CD8-positive, alpha-beta memory T cell (primary cell): ENCODE data around the gene C19orf25. TPM values are rescaled to one million over a fixed set of nuclear protein-coding genes. Genes with fewer than 3 reads are reported as not detected.
A peak's percentile ranks its signal among the peaks of the same experiment; 100 is the strongest.

Source experiments
- CTCF ChIA-PET: fragments of 350-600 bp; sonication (Branson Sonifier 250); formaldehyde crosslinking; loops from one replicate; lab custom pipeline; 2021; ENCODE audit warnings: antibody characterized with exemption; lab: Charles Lee
- POLR2A ChIA-PET: fragments of 350-600 bp; sonication (Branson Sonifier 250); formaldehyde crosslinking; loops from one replicate; lab custom pipeline; 2021; ENCODE audit warnings: antibody characterized with exemption; lab: Charles Lee
- DNase-seq, 5 donors: peaks; one replicate each; pipeline versions ENCODE4 v3.0.0 to v3.0.0-alpha.2; 2020 to 2022; ENCODE audit warnings: mixed read lengths in 1 of 5
- H3K27ac ChIP-seq: one replicate; pipeline ENCODE4 v1.7.0; 2013; ENCODE audit warnings: low read depth, mild to moderate bottlenecking, low read length, moderate library complexity
- H3K27me3 ChIP-seq: 2 replicates; pipeline ENCODE4 v1.7.0; 2013; ENCODE audit warnings: low read length, mild to moderate bottlenecking; ENCODE audit not compliant: insufficient read depth, poor library complexity, severe bottlenecking
- H3K36me3 ChIP-seq: 2 replicates; pipeline ENCODE4 v1.7.0; 2013; ENCODE audit warnings: mild to moderate bottlenecking, low read length, moderate library complexity; ENCODE audit not compliant: insufficient read depth
- H3K4me1 ChIP-seq: 2 replicates; pipeline ENCODE4 v1.7.0; 2013; ENCODE audit warnings: mild to moderate bottlenecking, low read length, moderate library complexity; ENCODE audit not compliant: insufficient read depth
- H3K4me3 ChIP-seq: 2 replicates; pipeline ENCODE4 v1.7.0; 2013; ENCODE audit warnings: mild to moderate bottlenecking, low read length
- H3K9me3 ChIP-seq: 2 replicates; pipeline ENCODE4 v1.7.0; 2013; ENCODE audit warnings: mild to moderate bottlenecking, low read length
- H3K27ac Mint-ChIP-seq, 8 donors: one replicate each; pipeline ENCODE4 v1.8.0; 2020 to 2021; ENCODE audit warnings: mixed read lengths in 8 of 8, mild to moderate bottlenecking in 6 of 8, inconsistent platforms in 3 of 8, moderate library complexity in 3 of 8
- H3K27me3 Mint-ChIP-seq, 2 donors: one replicate each; pipeline ENCODE4 v1.8.0; 2020 to 2021; ENCODE audit warnings: mixed read lengths in 2 of 2, mild to moderate bottlenecking in 1 of 2, moderate library complexity in 1 of 2
- H3K36me3 Mint-ChIP-seq, 3 donors: one replicate each; pipeline ENCODE4 v1.8.0; 2020 to 2021; ENCODE audit warnings: mixed read lengths in 3 of 3, inconsistent platforms in 1 of 3, mild to moderate bottlenecking in 1 of 3
- H3K4me1 Mint-ChIP-seq, 3 donors: one replicate each; pipeline ENCODE4 v1.8.0; 2020 to 2021; ENCODE audit warnings: mixed read lengths in 3 of 3, inconsistent platforms in 1 of 3, mild to moderate bottlenecking in 1 of 3
- H3K4me3 Mint-ChIP-seq, 7 donors: one replicate each; pipeline ENCODE4 v1.8.0; 2020 to 2021; ENCODE audit warnings: mixed read lengths in 7 of 7, mild to moderate bottlenecking in 6 of 7, moderate library complexity in 4 of 7, inconsistent platforms in 2 of 7
- H3K9me3 Mint-ChIP-seq, 5 donors: one replicate each; pipeline ENCODE4 v1.8.0; 2020 to 2022; ENCODE audit warnings: mixed read lengths in 5 of 5, mild to moderate bottlenecking in 3 of 5, moderate library complexity in 2 of 5, inconsistent platforms in 1 of 5
- polyA plus RNA-seq: library from polyadenylated mRNA; unstranded; fragments of 300-500 nt; fragmentation: Illumina TruSeq; gene quantifications from one replicate; pipeline ENCODE4 v1.2.3, GENCODE V29; 2021
- total RNA-seq, 2 experiments: library from RNA; stranded (reverse); gene quantifications; one replicate each; pipeline ENCODE4 v1.2.3, GENCODE V29; 2021

C19orf25 gene
- total and polyA plus RNA-seq, 3 experiments from 2014 or later: 36.9 to 56.7 (median 41.4) TPM

DNA sequence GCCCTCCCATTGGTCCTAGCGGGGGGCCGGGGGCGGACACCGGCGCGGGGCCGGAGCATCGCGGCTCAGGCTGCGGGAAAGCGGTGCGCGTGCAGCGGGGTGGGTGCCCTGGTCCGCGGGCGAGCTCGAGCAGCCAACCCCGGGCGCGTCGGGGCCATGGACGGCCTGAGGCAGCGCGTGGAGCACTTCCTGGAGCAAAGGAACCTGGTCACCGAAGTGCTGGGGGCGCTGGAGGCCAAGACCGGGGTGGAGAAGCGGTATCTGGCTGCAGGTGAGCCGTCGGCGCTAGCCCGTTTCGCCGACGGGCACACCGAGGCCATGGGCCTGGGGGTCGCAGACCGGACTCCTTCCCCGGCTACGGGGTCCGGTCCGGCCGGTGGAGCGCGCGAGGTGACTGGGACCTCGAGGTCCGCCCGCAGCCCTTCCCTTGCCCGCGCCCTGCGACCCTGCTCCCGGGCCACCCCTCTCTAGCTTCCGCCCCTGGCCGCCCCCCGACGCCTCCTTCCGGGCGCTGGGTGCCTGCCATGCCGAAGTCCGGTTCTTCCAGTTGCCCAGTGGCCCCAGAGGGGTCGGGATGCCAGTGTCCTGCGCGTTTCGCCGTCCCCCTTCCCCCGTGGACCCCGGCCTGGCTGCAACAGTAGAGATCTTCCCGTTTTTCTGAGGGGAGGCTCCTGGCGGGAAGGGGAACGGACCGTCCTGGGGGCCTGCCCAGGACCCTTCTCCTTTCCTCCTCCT lies 12.3 kb upstream of the C19orf25 start, which contains the start of gene REEP6:
Gene REEP6, plus strand, starts transcription at position 68 of the 735 bp plus-strand sequence. Its CDS starts 89 bp downstream, at position 157.
- no peaks in the 10 kb centered on the region for H3K27me3 ChIP-seq
- no peaks in the 10 kb centered on the region for H3K36me3 ChIP-seq
- peaks cover 7 to 18% (median 14%) of the 10 kb centered on the region in 3 donors for H3K4me1 Mint-ChIP-seq
- no peaks in the 10 kb centered on the region for H3K9me3 Mint-ChIP-seq
- DNase-seq: no peak
- ChIA-PET POLR2A (interaction anchor here (0.6 to 1.3 kb wide), 7 partner anchors 12 to 352 kb away, joined by 3 to 5 read pairs (median 4); partner anchors contain the start of gene C19orf25), CTCF (interaction anchor here (0.7 to 1.8 kb wide), 4 partner anchors 13 to 838 kb away, joined by 3 to 5 read pairs (median 4); no protein-coding TSS in a partner anchor)
- peak within 1 kb of the TSS; percentile 74 to 92 (median 90) for H3K27ac Mint-ChIP-seq
- H3K9me3 ChIP-seq: no peaks in the 10 kb centered on the region
- peak within 1 kb of the TSS; percentile 92 for H3K4me3 ChIP-seq
- peaks cover 0 to 6% of the 10 kb centered on the region in 2 donors for H3K27me3 Mint-ChIP-seq
- peaks cover 10% of the 10 kb centered on the region for H3K4me1 ChIP-seq
- H3K4me3 Mint-ChIP-seq: peak within 1 kb of the TSS; percentile 85 to 96 (median 87)
- peak within 1 kb of the TSS; percentile 69 for H3K27ac ChIP-seq
- H3K36me3 Mint-ChIP-seq: peaks cover 0 to 3% (median 0%) of the 10 kb centered on the region in 3 donors

DNA sequence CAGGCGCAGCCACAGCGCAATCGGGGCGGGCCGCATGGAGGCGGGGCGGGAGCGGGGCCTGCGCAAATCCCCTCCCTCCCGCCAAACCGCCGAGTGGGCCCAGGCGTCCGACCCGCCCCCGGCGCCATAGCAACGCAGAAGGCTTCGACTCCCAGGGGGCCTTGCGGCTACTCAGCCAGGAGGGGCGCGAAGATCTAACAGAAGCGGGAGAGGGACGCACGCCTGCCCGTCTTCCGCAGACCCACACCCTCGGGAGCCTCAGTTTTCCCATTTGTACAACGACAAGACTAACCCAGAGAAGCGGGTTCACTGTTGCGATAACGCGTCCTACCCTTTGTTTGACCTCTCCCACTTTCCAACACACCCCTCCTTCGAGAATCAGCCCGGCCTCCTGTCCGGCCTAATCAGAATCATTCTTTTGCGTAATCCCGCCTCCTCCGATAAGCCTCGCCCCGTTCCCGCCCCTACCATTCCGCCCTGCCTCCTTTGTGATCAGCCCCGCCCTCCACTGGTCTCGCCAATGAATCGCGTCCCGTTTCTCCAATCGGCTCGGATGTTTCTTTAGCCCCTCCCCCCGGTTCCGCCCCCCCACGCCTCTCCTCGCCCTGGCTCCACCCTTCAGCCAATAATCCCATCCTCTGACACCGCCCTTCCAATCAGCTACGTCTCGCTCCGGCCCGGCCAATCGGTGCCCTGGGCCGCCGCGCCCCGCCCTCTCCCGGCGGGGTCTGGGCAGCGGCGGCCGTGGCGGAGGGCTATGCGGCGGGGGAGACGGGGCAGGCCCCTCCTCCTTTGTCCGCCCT lies 11.5 kb upstream of the C19orf25 start, which contains the start of gene PCSK4:
Gene PCSK4, minus strand, starts transcription at position 40 of the 803 bp plus-strand sequence. Its CDS starts 4 bp downstream, at position 36.
- DNase-seq: peak; percentile 93 to 98 (median 97)
- POLR2A ChIA-PET: interaction anchor here (0.6 to 1.3 kb wide), 8 partner anchors 11 to 352 kb away, joined by 3 to 5 read pairs (median 4); partner anchors contain the start of gene C19orf25
- peak within 1 kb of the TSS; percentile 92 for H3K4me3 ChIP-seq

DNA sequence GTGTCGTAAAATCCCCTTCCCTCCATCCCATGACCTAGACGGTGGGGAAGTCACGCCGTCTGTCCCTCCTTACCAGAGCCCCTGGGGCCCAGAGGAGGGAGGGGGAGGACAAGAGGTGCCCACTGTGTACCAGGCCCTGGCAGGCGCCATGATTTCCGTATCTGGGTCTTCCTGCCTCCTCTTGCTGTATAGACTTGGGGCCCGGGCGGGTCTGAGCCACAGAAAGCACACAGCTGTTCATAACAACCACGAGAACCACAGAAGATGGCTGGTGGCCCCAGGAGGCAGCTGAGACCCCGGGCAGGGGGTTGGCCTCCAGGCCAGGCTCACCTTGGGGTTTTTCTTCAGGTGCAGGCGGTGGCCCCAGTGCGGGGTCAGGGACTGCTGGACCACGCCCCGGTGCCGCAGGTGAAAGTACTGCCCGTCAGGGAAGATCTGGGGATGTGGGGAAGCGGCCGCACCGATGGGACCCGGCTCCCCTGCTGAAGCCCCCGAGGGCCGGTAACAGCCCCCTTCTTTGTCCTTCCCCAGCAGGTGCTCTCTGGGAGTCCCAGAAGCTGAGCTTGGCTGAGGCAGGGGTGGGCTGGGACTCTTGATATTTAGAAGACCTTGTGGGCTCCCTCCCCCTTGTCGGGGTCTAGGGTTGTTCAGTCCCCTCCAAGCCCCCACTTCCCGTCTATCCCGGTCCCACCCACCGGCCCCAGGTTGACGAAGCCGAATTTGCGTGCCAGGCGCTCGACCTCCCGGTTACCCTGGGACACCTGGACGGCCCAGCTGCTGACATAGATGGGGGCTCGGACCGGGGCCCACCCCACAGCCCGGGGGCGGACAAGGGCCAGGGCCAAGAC lies 10.7 kb upstream of the C19orf25 start:
- POLR2A ChIA-PET: interaction anchor here (0.6 to 0.7 kb wide), 2 partner anchors 104 to 245 kb away, joined by 3 read pairs; no protein-coding TSS in a partner anchor
- peaks cover 0 to 6% of the 10 kb centered on the region in 2 donors for H3K27me3 Mint-ChIP-seq
- H3K4me3 Mint-ChIP-seq: peak overlapping the region; percentile 50 to 96 (median 74)
- peaks cover 10% of the 10 kb centered on the region for H3K4me1 ChIP-seq
- peak overlapping the region; percentile 69 for H3K27ac ChIP-seq
- DNase-seq: no peak
- H3K9me3 ChIP-seq: no peaks in the 10 kb centered on the region
- H3K27ac Mint-ChIP-seq: peak overlapping the region in 1 of 8 donors; percentile 46
- peaks cover 7 to 18% (median 14%) of the 10 kb centered on the region in 3 donors for H3K4me1 Mint-ChIP-seq
- peaks cover 0 to 3% (median 0%) of the 10 kb centered on the region in 3 donors for H3K36me3 Mint-ChIP-seq
- no peaks in the 10 kb centered on the region for H3K9me3 Mint-ChIP-seq
- no peaks in the 10 kb centered on the region for H3K36me3 ChIP-seq
- H3K27me3 ChIP-seq: no peaks in the 10 kb centered on the region
- CTCF ChIA-PET: interaction anchor here (1.7 to 1.8 kb wide), 2 partner anchors 32 to 45 kb away, joined by 5 read pairs; no protein-coding TSS in a partner anchor
- H3K4me3 ChIP-seq: peak overlapping the region; percentile 92

More for the DNA sequence above, 11.5 kb upstream of the C19orf25 start, which contains the start of gene PCSK4:
- Histone ChIP-seq H3K4me1 (peaks cover 10% of the 10 kb centered on the region), H3K9me3 (no peaks in the 10 kb centered on the region), H3K27me3 (no peaks in the 10 kb centered on the region), H3K36me3 (no peaks in the 10 kb centered on the region), H3K27ac (peak within 1 kb of the TSS; percentile 69)
- Mint-ChIP-seq H3K4me1 (peaks cover 7 to 18% (median 14%) of the 10 kb centered on the region in 3 donors), H3K9me3 (no peaks in the 10 kb centered on the region), H3K36me3 (peaks cover 0 to 3% (median 0%) of the 10 kb centered on the region in 3 donors), H3K4me3 (peak within 1 kb of the TSS; percentile 84 to 96 (median 87)), H3K27ac (peak within 1 kb of the TSS; percentile 70 to 92 (median 90)), H3K27me3 (peaks cover 0 to 6% of the 10 kb centered on the region in 2 donors)
- CTCF ChIA-PET: interaction anchor here (0.7 to 1.8 kb wide), 4 partner anchors 14 to 839 kb away, joined by 3 to 5 read pairs (median 4); no protein-coding TSS in a partner anchor

DNA sequence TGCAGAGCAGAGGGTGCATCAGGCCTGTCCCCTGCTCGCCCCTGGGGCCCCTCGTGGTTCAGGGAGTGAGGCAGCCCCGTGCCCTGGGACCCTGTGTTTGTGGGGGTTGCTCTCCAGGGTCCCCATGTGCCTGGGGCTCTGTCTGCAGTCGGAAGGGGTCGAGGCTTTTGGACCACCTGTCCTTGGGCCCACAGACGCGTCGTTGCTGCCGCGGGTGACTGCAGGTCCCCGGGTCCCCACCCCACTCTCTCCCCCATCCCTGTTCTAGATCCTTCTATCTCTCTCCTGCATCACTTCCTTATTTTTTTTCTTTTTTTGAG lies 9.2 kb upstream of the C19orf25 start:
- DNase-seq: no peak
- Mint-ChIP-seq H3K27ac (peak overlapping the region in 1 of 8 donors; percentile 91), H3K27me3 (peaks cover 0 to 4% of the 10 kb centered on the region in 2 donors), H3K36me3 (peaks cover 0 to 3% (median 0%) of the 10 kb centered on the region in 3 donors), H3K9me3 (no peaks in the 10 kb centered on the region), H3K4me1 (peaks cover 7 to 18% (median 14%) of the 10 kb centered on the region in 3 donors), H3K4me3 (peak overlapping the region in 2 of 7 donors; percentile 10 to 66)
- ChIA-PET POLR2A (no interaction called here), CTCF (no interaction called here)
- no peak overlapping the region for H3K4me3 ChIP-seq
- no peaks in the 10 kb centered on the region for H3K27me3 ChIP-seq
- H3K4me1 ChIP-seq: peaks cover 10% of the 10 kb centered on the region
- no peak overlapping the region for H3K27ac ChIP-seq
- no peaks in the 10 kb centered on the region for H3K9me3 ChIP-seq
- no peaks in the 10 kb centered on the region for H3K36me3 ChIP-seq

DNA sequence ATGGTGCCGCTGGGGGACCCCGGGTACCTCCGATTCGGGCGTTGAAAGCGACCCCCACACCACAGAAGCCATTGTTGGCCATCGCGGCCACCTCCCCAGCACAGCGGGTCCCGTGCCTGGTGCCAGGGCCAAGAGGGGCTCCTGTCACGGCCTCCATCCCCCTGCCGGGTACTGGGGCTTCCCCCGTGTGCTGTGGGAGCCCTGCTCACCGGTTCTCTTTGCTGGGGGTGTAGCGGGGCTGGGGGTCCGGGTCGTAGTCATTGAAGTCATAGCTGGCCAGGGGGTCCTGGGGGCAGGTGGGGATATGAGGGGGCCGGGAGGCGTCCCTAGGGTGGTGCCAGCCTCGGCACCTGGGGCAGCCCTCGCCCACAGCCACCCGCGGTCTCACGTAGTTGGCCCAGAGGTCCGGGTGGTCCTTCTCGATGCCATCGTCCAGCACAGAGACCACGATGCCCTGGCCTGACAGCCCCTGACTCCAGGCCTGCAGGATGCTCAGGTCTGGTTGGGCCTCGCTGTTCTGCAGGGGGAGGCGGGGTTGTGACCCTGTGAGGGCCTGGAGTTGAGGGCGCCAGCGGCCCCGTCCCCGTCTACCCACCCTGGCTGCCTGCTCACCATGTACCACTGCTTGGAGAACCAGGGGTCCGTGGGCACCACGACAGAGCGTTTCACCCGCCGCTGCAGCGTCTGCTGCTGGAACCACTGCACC lies 8.7 kb upstream of the C19orf25 start:
- H3K4me3 Mint-ChIP-seq: no peak overlapping the region
- peaks cover 7 to 18% (median 14%) of the 10 kb centered on the region in 3 donors for H3K4me1 Mint-ChIP-seq
- peaks cover 10% of the 10 kb centered on the region for H3K4me1 ChIP-seq
- no peak for DNase-seq
- no peaks in the 10 kb centered on the region for H3K9me3 Mint-ChIP-seq
- no peaks in the 10 kb centered on the region for H3K9me3 ChIP-seq
- no peak overlapping the region for H3K27ac Mint-ChIP-seq
- H3K36me3 Mint-ChIP-seq: peaks cover 0 to 3% (median 0%) of the 10 kb centered on the region in 3 donors
- CTCF ChIA-PET: no interaction called here
- no peaks in the 10 kb centered on the region for H3K36me3 ChIP-seq
- H3K4me3 ChIP-seq: no peak overlapping the region
- POLR2A ChIA-PET: no interaction called here
- H3K27me3 ChIP-seq: no peaks in the 10 kb centered on the region
- peaks cover 0 to 4% of the 10 kb centered on the region in 2 donors for H3K27me3 Mint-ChIP-seq
- H3K27ac ChIP-seq: no peak overlapping the region

DNA sequence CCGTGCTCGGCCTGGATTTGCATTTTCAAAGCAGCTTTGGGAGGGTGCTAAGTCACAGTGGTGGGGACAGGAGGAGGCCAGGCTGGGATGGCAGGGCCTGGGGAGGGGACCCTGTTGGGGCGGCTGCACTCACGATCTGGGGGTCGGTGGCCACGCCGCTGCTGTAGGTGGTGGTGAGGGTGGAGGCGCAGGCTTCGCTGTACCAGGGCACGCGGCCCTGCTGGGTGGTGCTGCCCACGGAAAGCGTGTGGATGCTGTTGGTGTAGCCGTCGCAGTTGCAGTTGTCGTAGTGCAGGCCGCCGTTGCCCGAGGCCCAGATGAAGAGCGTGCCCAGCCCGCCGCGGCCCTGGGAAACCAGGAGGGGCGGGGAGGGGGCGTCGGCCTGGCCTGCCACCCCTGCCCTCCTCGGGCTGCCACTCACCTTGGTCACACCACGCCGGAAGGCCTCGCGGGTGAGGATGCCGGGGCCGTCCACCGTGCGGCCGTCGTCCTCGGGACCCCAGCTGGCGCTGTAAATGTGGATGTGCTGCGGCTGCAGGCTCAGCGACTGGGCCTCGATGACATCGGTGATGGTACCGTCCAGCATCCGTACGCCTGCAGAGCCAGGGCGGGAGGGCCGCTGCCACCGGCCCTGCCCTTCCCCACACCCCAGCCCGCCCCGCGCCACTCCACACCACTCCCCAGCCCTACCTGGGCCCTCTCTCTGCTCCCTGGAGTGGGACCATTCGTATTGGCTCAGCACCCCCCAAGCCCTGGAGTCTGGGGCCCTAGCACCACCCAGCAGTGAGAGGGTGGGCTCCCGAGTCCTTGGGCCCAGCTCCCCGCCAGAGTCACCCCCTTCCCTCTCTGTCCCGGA lies 7.9 kb upstream of the C19orf25 start:
- POLR2A ChIA-PET: no interaction called here
- no peak for DNase-seq
- peak overlapping the region in 1 of 7 donors; percentile 54 for H3K4me3 Mint-ChIP-seq

More for the DNA sequence above, 7.9 kb upstream of the C19orf25 start:
- H3K4me1 ChIP-seq: peaks cover 10% of the 10 kb centered on the region
- H3K27me3 Mint-ChIP-seq: peaks cover 0 to 3% of the 10 kb centered on the region in 2 donors
- H3K9me3 ChIP-seq: no peaks in the 10 kb centered on the region
- no peak overlapping the region for H3K27ac Mint-ChIP-seq
- H3K36me3 ChIP-seq: no peaks in the 10 kb centered on the region
- CTCF ChIA-PET: no interaction called here
- H3K36me3 Mint-ChIP-seq: peaks cover 0 to 3% (median 0%) of the 10 kb centered on the region in 3 donors
- H3K4me1 Mint-ChIP-seq: peaks cover 7 to 17% (median 14%) of the 10 kb centered on the region in 3 donors
- no peak overlapping the region for H3K4me3 ChIP-seq
- no peaks in the 10 kb centered on the region for H3K9me3 Mint-ChIP-seq
- no peak overlapping the region for H3K27ac ChIP-seq
- H3K27me3 ChIP-seq: no peaks in the 10 kb centered on the region
